ENCODE data around the gene CAMKK1. TPM values are rescaled to one million over a fixed set of nuclear protein-coding genes. Genes with fewer than 3 reads are reported as not detected.

CAMKK1 gene
- total and polyA plus RNA-seq, 2 of the 4 experiments (the other 2 are of a cell fraction), result 4.1 to 8.2 TPM

- no TSS peak for BruUV-seq (replicated peaks)
- H4K20me1 ChIP-seq (ENCODE audit: insufficient read depth, low read length), result peaks cover 24% of the 10 kb centered on the region
- DNase-seq (peak; percentile 86), ATAC-seq (ENCODE audit: low read depth) (peak; percentile 93)
- H2BK20ac ChIP-seq (ENCODE audit: low read depth, low read length), result no peak overlapping the region
- intact Hi-C loops (cut with micrococcal nuclease), result loop anchor here (1.0 kb wide), 1 partner anchor 90 kb away; no protein-coding TSS in a partner anchor
- 0 out of 2 replicates have a peak overlapping the region, but pooled peaks have one; percentile 1 for H3K4ac ChIP-seq (ENCODE audit: low read depth, low read length)
- H3K56ac ChIP-seq (ENCODE audit: extremely low read depth, insufficient read depth, low read length), result no peak overlapping the region
- no peak overlapping the region; the same call in 1 of the 2 replicates for H3K23ac ChIP-seq (ENCODE audit: low read depth, low read length)
- peak overlapping the region; percentile 0; the same call in 1 of the 2 replicates for H3K27ac ChIP-seq (ENCODE audit: insufficient read depth, low read length)
- H3K14ac ChIP-seq (replicated peaks; ENCODE audit: low read depth, low read length), result 0 out of 2 replicates have a peak overlapping the region, but pooled peaks have one; percentile 0
- ChIA-PET POLR2A (ENCODE audit: unreplicated experiment) (no interaction called here), CTCF (interaction anchor here (0.7 to 2.7 kb wide), 5 partner anchors 18 to 227 kb away, joined by 3 to 17 read pairs (median 3); no protein-coding TSS in a partner anchor)
- WGBS, 2 experiments (ENCODE audit: extremely low coverage in 2 of 2, insufficient read length in 1 of 2), result 43% methylated on average over 2 of the region's 7 CpGs; no CpG with 5 or more reads in 1 of the 2 experiments
- peaks cover 10% of the 10 kb centered on the region for H3K9me1 ChIP-seq (ENCODE audit: insufficient read depth, low read length)
- no peak overlapping the region for H4K5ac ChIP-seq (ENCODE audit: low read depth, low read length)
- H3K36me3 ChIP-seq (ENCODE audit: control insufficient read depth, insufficient read depth, low read length), result peaks cover 29% of the 10 kb centered on the region
- 0 out of 2 replicates have a peak overlapping the region, but pooled peaks have one; percentile 6 for H2BK120ac ChIP-seq (ENCODE audit: low read depth, low read length)
- peaks cover 10% of the 10 kb centered on the region for H3K4me1 ChIP-seq (ENCODE audit: control insufficient read depth, insufficient read depth, low read length)
- H3K4me2 ChIP-seq (ENCODE audit: low read depth, low read length), result 0 out of 2 replicates have a peak overlapping the region, but pooled peaks have one; percentile 0
- H4K91ac ChIP-seq (ENCODE audit: insufficient read depth, low read depth, low read length), result no peak overlapping the region
- dilution Hi-C loops (cut with HindIII; ENCODE audit: low sequenced_read_pairs, unreplicated experiment), result no loop called here
- no peaks in the 10 kb centered on the region for H3K9me3 ChIP-seq (ENCODE audit: control insufficient read depth, insufficient read depth, low read length)
- no peak overlapping the region for H4K8ac ChIP-seq (ENCODE audit: low read depth in 2 of 2, low read length in 2 of 2)
- peak overlapping the region; percentile 63; the same call in 1 of the 2 replicates for H2AK5ac ChIP-seq (ENCODE audit: low read depth, low read length)
- peak overlapping the region; percentile 22; the same call in 1 of the 2 replicates for H3K18ac ChIP-seq (ENCODE audit: low read depth, low read length)
- in situ Hi-C loops (cut with MboI; ENCODE audit: low sequenced_read_pairs), result loop anchor here (5.0 kb wide), 1 partner anchor 91 kb away; no protein-coding TSS in a partner anchor
- H3K4me3 ChIP-seq (ENCODE audit: insufficient read depth, low read depth, low read length), result no peak overlapping the region
- peaks cover 9 to 32% of the 10 kb centered on the region in 2 experiments for H3K79me1 ChIP-seq (ENCODE audit: low read depth in 1 of 2, low read length in 2 of 2)
- no peak overlapping the region for H2AFZ ChIP-seq (replicated peaks; ENCODE audit: low read length, poor library complexity)
- no peak overlapping the region for H2AK9ac ChIP-seq (replicated peaks; ENCODE audit: low read depth, low read length, poor library complexity)
- H2BK5ac ChIP-seq (ENCODE audit: low read depth, low read length, poor library complexity, severe bottlenecking), result peak overlapping the region; percentile 9
- H3K27me3 ChIP-seq (ENCODE audit: control insufficient read depth, insufficient read depth, low read length), result no peaks in the 10 kb centered on the region
- no peak overlapping the region for H2BK15ac ChIP-seq (ENCODE audit: low read depth, low read length)
- no peak overlapping the region for H3K9ac ChIP-seq (ENCODE audit: low read depth, low read length)
- no peak for TF ChIP-seq MXI1 (IDR thresholded peaks at IDR 0.05; ENCODE audit: borderline replicate concordance, low read depth, low read length)
- no peak for TF ChIP-seq CEBPB (IDR thresholded peaks at IDR 0.05; ENCODE audit: low read depth, low read length)
- TF ChIP-seq NFE2L2 (IDR thresholded peaks at IDR 0.05; ENCODE audit: low read depth, low read length), result no peak
- no peak for TF ChIP-seq RAD21 (IDR thresholded peaks at IDR 0.05; ENCODE audit: low read length)
- TF ChIP-seq, protein P1, sequence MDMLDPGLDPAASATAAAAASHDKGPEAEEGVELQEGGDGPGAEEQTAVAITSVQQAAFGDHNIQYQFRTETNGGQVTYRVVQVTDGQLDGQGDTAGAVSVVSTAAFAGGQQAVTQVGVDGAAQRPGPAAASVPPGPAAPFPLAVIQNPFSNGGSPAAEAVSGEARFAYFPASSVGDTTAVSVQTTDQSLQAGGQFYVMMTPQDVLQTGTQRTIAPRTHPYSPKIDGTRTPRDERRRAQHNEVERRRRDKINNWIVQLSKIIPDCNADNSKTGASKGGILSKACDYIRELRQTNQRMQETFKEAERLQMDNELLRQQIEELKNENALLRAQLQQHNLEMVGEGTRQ (IDR thresholded peaks at IDR 0.05; ENCODE audit: low read depth, low read length), result no peak
- no peak for TF ChIP-seq FOS (IDR thresholded peaks at IDR 0.05; ENCODE audit: low read depth, low read length)
- TF ChIP-seq CTCF (conservative IDR thresholded peaks at IDR 0.05; ENCODE audit: low read depth, low read length), result no peak
- TF ChIP-seq RFX5 (IDR thresholded peaks at IDR 0.05; ENCODE audit: low read depth, low read length), result no peak
- no peak for TF ChIP-seq RCOR1 (IDR thresholded peaks at IDR 0.05; ENCODE audit: insufficient replicate concordance, low read length)
- no peak for TF ChIP-seq CHD1 (IDR thresholded peaks at IDR 0.05; ENCODE audit: low read depth, low read length)
- TF ChIP-seq MAFK (IDR thresholded peaks at IDR 0.05; ENCODE audit: low read depth, low read length), result no peak
- TF ChIP-seq SMC3 (IDR thresholded peaks at IDR 0.05; ENCODE audit: low read depth, low read length), result no peak
- TF ChIP-seq BHLHE40 (IDR thresholded peaks at IDR 0.05; ENCODE audit: low read depth, low read length), result no peak
- no peak for TF ChIP-seq ELK1 (IDR thresholded peaks at IDR 0.05; ENCODE audit: borderline replicate concordance, low read depth, low read length)
Observed at GRCh38 chr17:3828151-3828851, 64.6 kb downstream of the CAMKK1 start.
